ENCODE measurements around the gene ACOT8.
A peak's percentile ranks its signal among the peaks of the same experiment; 100 is the strongest.
"Not testable (repeated sequence)": the region's sequence is repeated elsewhere in the genome, so short reads cannot be mapped to it uniquely, and the experiment has no call there.

Gene ACOT8

DNA sequence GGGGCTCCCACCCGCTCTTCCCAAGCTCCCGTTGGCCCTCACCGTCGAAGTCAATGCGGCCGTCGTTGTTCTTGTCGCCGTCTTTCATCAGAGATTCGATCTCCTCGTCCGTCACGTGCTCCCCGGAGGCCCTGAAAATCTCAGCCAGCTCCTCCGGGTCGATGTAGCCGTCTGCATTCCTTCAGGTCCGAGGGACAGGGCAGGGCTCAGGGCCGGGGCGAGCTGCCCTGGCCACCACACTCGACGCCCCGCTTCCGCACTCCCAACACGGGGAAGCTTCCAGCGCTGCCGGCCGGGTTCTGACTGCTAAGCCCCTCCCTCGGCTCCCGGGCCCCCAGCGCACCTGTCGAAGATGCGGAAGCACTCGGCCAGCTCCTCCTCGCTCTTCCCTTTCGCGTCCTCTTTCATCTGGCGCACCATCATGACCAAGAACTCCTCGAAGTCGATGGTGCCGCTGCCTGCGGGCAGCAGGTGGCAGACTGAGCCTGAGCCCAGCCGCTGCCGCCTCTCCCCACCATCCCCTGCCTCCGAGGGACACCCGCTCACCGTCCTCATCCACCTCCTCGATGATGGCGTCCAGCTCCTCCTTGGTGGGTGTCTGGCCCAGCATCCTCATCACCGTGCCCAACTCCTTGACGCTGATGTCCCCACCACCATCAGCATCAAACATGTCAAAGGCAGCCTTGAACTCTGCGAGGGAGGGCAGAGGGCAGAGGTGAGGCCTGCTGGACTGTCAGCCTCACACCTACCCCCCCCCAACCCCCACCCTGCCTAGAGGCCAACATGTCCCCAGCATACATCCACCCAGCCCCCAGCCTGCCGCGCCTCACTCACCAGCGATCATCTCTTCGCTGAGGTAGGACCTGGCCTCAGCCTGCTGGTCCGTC lies 33.0 kb downstream of the ACOT8 start:
- DNase-seq = peak in 1 of 2 experiments; percentile 17

DNA sequence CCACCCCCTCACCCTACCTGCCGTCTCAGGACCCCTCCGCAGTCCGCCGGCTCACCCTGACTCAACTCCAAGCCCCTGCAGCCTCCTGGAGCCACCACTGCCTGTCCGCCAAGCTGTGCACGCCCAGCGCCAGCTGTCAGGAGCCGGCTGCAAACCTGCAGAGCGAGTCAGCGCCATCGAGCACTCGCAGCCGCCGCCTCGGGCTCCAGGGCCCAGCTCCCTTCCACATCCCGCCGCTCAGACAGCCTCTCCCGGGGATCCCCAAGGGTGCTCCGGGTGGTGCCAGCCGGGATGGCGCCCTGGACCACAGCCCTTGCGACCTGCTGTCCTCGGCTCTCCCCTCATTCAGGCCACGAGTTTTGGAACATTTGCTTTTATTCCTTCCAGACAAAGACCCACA lies 34.3 kb downstream of the ACOT8 start:
- DNase-seq = no peak

- no peak for DNase-seq
These were observed 35.2 kb downstream of the ACOT8 start for GRCh38 chr20:45821947-45822346.

DNA sequence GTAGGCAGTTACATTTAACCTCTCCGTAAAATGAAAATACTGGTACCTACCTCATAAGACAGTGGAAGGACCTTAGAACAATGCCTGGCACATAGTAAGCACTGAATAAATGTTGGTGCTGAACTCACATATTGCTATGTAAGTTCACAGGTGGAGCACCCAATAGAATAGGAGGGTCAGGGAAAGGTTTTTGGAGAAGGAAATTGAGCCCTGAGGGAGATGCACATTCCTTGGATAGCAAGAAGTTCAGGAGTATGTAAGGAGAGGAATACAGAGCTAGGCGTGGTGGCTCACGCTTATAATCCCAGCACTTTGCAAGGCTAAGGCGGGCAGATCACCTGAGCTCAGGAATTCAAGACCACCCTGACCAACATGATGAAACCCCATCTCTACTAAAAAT lies 37.7 kb downstream of the ACOT8 start:
- no peak for DNase-seq

DNA sequence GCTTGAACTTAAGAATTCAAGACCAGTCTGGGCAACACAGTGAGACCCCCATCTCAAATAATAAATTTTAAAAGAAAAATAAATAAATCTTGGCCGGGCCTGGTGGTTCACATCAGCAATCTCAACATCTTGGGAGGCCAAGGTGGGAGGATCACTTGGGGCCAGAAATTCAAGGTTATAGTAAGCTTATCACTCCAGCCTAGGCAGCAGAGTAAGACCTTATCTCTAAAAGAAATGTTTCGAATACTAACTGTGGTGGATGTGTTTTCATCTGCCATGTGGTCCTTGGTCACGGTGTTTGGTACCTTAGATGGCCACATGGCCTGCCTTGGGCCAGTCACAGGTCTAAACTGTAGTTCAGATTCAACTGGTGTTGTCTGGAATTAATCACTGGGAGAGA lies 39.0 kb downstream of the ACOT8 start:
- DNase-seq = no peak

GRCh38 chr20:45817376-45818194 lies 39.6 kb downstream of the ACOT8 start:
- DNase-seq = no peak

- DNase-seq = no peak
These were observed 40.2 kb downstream of the ACOT8 start for GRCh38 chr20:45816951-45817350.

DNA sequence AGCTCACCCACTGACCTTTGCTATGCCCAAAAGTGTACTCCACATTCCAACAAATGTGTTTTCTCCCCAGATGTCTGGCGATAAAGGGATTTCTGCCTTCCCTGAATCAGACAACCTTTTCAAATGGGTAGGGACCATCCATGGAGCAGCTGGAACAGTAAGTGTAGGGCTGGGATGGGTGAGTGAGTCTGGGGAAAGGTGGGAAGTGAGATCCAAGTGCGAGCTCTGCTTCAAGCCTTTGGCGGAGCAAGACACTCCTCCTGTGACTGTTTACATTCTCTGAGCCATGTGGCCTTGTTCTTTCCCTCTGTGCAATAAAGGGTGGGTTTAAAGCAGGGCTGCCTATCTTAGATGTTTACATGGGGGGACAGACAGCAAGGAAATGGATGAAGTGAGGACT lies 42.9 kb downstream of the ACOT8 start:
- no peak for DNase-seq

DNA sequence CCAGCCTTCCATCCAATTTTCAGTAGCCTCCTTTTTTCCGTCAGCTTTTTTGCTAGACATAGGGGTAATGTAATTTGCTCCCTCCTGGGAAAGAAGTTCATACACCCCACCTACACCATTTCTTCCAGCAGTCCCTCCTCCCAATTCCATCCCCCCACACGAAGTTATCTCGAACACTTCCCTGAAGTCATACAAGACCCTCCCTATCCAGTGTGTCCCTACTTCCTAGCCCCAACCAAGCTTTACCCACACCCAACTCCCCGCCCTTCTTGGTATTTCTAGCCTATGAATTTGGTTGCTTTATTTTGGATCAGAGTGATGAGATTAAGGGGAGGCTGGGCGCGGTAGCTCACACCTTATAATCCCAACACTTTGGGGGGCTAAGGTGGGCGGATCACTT lies 43.7 kb downstream of the ACOT8 start:
- no peak for DNase-seq

- no peak for DNase-seq
These were observed 44.2 kb downstream of the ACOT8 start for GRCh38 chr20:45813006-45813340.

DNA sequence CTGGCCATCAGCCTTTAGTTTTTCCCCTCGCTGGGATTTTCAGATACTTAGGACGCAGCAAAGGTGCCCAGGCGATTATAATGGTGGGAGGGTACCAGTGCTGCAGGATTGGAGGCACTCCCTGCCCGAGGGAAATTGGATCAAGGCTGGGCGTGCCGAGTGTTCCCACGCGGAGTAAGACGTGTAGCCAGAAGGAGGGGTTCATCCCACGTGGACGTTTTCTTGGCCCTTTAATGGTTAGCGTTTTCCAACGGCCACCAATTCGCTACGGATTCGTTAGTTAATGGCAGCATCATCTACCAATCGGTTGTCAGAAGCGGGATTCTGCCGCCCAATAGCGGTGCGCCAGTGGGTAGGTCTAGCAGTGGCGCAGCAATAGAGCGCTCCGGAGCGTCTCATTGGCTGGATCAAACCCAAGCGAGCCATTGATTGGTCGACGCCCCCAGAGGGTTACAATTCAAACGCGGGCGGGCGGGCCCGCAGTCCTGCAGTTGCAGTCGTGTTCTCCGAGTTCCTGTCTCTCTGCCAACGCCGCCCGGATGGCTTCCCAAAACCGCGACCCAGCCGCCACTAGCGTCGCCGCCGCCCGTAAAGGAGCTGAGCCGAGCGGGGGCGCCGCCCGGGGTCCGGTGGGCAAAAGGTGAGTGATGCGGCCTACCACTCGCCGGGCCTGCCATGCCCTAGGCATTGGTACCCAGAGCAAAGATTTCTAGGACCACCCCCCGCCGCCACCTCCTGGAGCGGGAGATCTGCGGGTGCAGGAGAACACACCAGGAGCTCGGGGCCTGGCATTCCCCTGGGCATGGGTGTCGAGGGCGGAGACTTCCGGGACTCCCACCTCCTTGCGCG lies 44.8 kb downstream of the ACOT8 start, which contains the start of gene UBE2C:
UBE2C (plus strand) TSS at position 488 of the 849 bp plus-strand sequence; CDS start at position 540, 52 bp downstream.
- peak; percentile 98 to 100 for DNase-seq

DNA sequence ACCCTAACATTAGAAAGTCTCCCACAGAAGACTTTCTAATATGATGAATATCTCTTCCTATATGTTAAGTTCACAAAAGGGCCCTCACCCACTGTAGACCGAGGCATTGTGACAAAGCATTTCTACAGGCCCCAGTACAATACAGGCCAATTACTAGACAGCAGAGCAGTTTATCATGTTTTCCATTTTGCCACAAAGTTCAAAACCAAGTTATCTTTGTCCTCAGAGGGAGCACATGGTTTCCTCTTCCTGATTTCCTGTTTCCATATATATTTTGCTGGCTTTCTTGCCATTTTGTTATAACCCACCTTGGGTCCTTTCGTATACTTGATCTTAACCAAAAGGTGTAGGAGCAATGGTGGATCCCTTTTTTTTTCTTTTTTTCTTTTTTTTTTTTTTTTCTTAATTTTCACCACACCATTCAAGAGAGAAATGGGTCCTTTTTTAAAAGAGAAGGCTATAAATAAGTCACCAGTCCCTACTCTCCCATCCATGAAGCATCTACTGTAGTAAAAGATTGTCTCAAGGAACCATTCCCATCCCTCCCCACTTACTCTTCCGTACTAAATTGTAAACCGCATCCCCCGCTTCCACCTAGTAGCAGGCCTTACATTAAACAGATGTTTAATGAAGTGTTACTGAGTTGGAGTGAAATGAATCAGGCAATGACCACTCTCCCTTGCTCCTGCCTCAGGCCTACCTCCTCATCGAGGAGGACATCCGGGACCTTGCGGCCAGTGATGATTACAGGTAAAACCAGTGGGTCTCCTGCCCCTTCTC lies 46.8 kb downstream of the ACOT8 start:
- DNase-seq = no peak

- DNase-seq = no peak
These were observed 55.3 kb downstream of the ACOT8 start for GRCh38 chr20:45801851-45802250.

DNA sequence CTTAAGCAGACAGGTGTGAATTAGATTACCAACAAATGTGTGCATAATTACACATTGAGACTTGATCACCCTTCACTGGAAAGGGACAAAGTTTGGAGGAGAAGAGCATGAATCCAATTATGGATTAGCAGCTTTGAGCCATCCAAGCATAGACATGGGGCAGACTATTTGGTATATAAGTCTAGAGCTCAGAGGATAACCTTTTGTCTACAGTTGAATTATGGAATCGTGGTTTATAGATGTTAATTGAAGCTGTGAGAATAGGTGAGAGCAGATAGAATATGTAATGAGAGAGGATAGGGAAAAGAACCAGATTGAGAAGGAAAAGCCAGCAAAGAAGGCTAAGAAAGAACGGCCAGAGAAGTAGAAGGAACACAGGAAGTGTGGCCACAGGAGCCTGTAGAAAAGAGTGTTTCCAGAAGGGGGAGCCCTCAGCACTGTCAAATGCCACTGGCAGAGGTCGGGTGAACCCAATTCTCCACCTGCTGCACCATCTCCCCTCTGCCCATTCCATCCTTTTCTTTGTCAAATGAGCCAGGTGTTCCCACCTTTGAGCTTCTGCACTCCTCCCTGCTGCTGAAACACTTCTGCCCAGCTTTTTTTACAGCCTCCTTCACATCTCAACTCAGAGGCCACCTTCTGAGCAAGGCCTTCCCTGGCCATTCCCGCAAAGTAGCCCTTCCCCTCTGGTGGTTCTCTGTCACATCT lies 58.1 kb downstream of the ACOT8 start:
- DNase-seq = peak; percentile 76 to 77

DNA sequence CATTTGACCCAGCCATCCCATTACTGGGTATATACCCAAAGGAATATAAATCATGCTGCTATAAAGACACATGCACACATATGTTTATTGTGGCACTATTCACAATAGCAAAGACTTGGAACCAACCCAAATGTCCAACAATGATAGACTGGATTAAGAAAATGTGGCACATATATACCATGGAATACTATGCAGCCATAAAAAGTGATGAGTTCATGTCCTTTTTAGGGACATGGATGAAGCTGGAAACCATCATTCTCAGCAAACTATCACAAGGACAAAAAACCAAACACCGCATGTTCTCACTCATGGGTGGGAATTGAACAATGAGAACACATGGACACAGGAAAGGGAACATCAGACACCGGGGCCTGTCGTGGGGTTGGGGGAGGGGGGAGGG lies 59.2 kb downstream of the ACOT8 start:
- DNase-seq = not testable (repeated sequence)

- DNase-seq = not testable (repeated sequence)
These were observed 59.7 kb downstream of the ACOT8 start for GRCh38 chr20:45797510-45797909.

DNA sequence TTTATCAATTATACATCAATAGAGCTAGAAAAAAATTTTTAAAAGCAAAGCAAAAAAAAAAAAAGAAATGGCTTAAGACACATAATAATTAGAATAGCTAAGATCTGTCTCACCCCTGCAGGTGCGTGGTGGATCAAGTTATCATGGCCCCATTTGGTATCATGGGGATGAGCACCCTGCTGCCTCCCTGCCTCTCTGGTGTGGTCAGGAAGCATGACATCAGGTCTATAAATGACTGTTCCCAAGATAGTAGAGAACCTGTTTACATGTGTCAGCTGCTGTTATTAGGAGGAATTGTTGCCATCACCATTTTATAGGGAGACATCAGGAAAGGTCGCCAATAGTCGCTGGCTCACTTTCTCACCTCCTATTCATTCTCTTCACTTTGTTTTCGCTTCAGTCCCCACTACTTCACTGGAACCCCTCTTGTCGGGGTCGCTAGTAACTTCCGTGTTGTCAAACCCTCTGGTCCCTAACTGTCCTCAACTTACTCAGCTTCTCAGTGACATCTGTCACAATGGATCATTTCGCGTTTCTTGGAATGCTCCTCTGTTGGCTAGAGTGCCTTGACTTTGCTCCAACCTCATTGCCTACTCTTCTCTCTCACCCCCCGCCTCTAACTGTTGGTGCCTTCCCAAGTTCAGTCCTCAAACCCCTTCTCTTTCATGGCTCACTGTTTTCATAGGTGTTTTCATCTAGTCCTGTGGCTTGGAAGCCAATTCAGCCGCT lies 60.7 kb downstream of the ACOT8 start:
- DNase-seq = no peak

DNA sequence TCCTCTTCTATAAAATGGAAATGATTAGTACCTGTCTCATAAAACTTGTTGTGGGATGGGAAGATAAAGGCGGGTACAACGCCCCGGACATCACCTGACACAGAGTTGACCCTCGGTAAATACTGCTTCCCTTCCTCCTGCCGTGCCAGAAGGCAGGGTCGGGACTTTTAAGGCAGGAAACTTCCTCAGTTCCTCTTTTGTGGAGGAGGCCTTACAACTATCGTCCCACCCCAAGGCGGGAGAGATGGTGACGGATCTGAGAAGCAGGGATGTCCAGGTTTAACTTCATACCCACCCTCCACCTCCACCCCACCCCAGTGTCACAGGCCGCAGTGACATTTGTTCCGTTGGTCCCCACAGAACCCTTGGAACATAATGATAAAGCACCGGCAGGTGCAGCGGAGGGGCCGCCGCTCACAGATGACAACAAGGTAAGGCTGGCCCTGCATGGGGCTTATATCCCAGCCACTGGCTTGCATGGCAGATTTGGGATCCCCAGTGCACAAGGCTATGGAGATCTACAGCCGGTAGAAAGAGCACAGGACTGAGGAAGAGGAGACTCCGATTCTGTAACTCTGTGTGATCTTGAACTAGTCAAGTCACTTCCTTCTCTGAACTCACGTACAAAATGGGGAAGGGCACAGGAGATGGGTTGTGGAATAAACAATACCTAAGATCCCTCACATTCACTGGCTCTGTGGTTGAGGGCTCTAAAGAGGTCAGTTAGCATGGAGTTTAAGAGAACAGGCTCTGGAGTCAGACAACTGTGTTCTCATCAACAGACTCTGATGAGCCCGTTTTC lies 64.7 kb downstream of the ACOT8 start:
- no peak for DNase-seq
